Measurements from ENCODE around the gene NUDT21. TPM values are rescaled to one million over a fixed set of nuclear protein-coding genes. Genes with fewer than 3 reads are reported as not detected.

The NUDT21 gene
- total RNA-seq, 6 experiments from 2014 or later = 26.2 to 35.8 (median 30.3) TPM

DNA sequence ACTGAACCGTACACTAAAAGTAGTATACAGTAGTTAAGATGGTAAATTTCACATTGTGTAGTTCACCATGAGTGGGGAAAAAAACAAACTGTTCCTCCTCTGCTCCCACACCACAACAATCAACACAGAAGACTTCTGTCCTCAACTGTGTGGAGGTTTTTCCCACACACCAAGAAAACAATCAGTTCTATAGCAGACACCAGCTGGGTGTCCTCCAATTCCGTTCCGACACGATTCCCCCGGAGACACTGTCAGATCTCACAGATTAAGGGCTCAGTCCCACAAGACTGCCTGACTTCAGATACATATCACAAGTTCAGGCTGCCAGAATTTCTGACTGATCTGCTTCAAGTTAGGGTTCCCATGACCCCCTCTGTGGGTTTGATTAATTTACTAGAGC lies 36.9 kb upstream of the NUDT21 start:
- 84% methylated on average over 5 of the region's 5 CpGs for WGBS (ENCODE audit: insufficient coverage, low coverage, low lambda C conversion rate, missing lambda C conversion rate)
- TF ChIP-seq, protein P1, sequence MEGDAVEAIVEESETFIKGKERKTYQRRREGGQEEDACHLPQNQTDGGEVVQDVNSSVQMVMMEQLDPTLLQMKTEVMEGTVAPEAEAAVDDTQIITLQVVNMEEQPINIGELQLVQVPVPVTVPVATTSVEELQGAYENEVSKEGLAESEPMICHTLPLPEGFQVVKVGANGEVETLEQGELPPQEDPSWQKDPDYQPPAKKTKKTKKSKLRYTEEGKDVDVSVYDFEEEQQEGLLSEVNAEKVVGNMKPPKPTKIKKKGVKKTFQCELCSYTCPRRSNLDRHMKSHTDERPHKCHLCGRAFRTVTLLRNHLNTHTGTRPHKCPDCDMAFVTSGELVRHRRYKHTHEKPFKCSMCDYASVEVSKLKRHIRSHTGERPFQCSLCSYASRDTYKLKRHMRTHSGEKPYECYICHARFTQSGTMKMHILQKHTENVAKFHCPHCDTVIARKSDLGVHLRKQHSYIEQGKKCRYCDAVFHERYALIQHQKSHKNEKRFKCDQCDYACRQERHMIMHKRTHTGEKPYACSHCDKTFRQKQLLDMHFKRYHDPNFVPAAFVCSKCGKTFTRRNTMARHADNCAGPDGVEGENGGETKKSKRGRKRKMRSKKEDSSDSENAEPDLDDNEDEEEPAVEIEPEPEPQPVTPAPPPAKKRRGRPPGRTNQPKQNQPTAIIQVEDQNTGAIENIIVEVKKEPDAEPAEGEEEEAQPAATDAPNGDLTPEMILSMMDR (IDR thresholded peaks at IDR 0.05) = no peak
- no peak for TF ChIP-seq POLR2A (IDR thresholded peaks at IDR 0.05)
- ATAC-seq (no peak), DNase-seq (no peak)
- Histone ChIP-seq H3K9me3 (no peaks in the 10 kb centered on the region), H3K36me3 (no peaks in the 10 kb centered on the region), H3K4me1 (no peaks in the 10 kb centered on the region), H3K4me3 (no peak overlapping the region), H3K27ac (no peak overlapping the region), H3K27me3 (no peaks in the 10 kb centered on the region)
- intact Hi-C loops (cut with DNase I) = no loop called here

DNA sequence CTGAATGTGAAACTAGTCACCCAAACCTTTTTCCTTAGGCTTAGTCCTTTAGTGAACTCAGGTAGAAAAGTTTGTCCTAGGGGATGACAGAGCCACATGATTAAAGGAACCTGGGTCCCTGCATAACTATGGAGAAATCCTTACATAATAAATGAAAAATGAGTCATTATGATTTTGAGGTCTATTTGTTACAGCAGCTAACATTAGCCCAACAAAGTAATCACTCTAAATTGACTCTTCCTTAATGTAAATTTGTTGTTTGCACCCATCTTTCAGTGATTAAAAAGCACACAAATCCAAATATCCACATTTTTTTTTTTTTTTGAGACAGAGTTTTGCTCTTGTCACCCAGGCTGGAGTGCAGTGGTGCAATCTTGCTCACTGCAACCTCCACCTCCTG lies 32.3 kb upstream of the NUDT21 start:
- Histone ChIP-seq H3K9me3 (no peaks in the 10 kb centered on the region), H3K36me3 (peaks cover 0 to 4% (median 2%) of the 10 kb centered on the region in 4 donors), H3K27ac (no peak overlapping the region), H3K4me1 (no peaks in the 10 kb centered on the region), H3K4me3 (no peak overlapping the region), H3K27me3 (no peaks in the 10 kb centered on the region)
- no peak for DNase-seq
- ATAC-seq = no peak
- intact Hi-C loops (cut with DNase I) = no loop called here
- TF ChIP-seq, protein P1 (IDR thresholded peaks at IDR 0.05) = no peak
- no peak for TF ChIP-seq POLR2A (IDR thresholded peaks at IDR 0.05)

DNA sequence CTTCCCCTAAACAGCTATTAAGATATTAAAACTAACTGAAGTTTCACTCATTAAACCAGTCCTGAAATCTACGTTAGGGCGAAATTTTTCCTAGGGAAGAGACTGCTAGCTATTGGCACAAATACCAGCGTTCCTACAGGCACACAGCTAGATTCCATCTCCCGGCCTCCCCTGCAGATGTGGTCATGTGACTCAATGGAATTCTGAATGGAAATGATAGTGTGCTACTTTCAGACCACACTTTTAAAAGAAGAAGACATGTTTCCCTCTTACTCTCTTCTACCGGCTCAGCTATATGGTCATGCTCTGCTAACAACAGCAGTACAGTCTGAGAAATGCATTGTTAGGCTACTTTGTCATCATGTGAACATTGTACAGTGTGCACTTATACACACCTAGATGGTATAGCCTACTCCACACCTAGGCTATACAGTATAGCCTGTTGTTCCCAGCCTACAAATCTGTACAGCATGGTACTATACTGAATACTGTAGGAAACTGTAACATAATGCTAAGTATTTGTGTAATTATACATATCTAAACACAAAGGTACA lies 31.6 kb upstream of the NUDT21 start:
- DNase-seq = no peak
- H3K36me3 ChIP-seq = peaks cover 0 to 5% (median 2%) of the 10 kb centered on the region in 4 donors
- H3K27ac ChIP-seq = no peak overlapping the region
- no peak for ATAC-seq
- TF ChIP-seq, protein P1 (IDR thresholded peaks at IDR 0.05) = no peak
- no peak for TF ChIP-seq POLR2A (IDR thresholded peaks at IDR 0.05)
- H3K4me3 ChIP-seq = no peak overlapping the region
- intact Hi-C loops (cut with DNase I) = no loop called here
- H3K4me1 ChIP-seq = no peaks in the 10 kb centered on the region
- no peaks in the 10 kb centered on the region for H3K9me3 ChIP-seq
- H3K27me3 ChIP-seq = no peaks in the 10 kb centered on the region
- WGBS (ENCODE audit: insufficient coverage, low coverage, low lambda C conversion rate, missing lambda C conversion rate) = 87% methylated on average over 4 of the region's 5 CpGs

DNA sequence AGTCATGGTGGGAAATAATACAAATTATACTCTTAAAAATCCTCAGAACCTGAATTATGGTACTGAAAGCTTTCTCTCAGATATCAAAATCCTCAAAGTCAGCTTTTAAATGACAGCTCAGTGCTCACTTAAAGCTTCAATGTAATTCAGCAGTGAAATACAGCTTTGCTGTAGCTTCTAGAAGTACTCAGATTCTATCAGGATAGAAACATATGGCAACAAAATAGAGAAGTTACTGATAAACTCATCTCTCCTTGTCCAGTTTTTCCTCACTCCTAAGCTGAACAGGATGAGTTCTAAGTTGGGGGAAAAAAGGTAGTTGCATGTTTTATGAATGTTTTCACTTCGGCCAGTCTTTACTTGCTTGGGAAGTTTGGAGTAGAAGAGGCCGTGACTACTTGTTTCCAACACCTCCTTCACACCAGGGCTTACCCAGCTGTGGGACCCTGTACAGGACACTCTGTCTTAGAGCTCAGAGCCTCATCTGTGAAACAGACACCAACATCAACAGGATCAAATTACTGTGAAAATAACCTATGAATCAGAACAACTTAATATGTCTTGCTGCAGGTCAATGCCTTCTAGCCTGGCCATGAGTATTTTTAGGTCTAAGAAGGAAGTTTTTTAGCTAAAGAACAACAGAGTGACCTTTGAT lies 30.5 kb upstream of the NUDT21 start:
- no peaks in the 10 kb centered on the region for H3K27me3 ChIP-seq
- intact Hi-C loops (cut with DNase I) = no loop called here
- no peaks in the 10 kb centered on the region for H3K4me1 ChIP-seq
- WGBS (ENCODE audit: insufficient coverage, low coverage, low lambda C conversion rate, missing lambda C conversion rate) = 100% methylated on average over 2 of the region's 2 CpGs
- no peak for TF ChIP-seq POLR2A (IDR thresholded peaks at IDR 0.05)
- TF ChIP-seq, protein P1 (IDR thresholded peaks at IDR 0.05) = no peak
- DNase-seq (no peak), ATAC-seq (no peak)
- H3K4me3 ChIP-seq = no peak overlapping the region
- H3K36me3 ChIP-seq = peaks cover 0 to 16% (median 8%) of the 10 kb centered on the region in 4 donors
- no peak overlapping the region for H3K27ac ChIP-seq
- no peaks in the 10 kb centered on the region for H3K9me3 ChIP-seq
